ENCODE measurements around the gene ATAD2B. TPM values are rescaled to one million over a fixed set of nuclear protein-coding genes. Genes with fewer than 3 reads are reported as not detected.

Gene ATAD2B
- total RNA-seq, 1 experiment from 2014 or later: 19.7 TPM

DNA sequence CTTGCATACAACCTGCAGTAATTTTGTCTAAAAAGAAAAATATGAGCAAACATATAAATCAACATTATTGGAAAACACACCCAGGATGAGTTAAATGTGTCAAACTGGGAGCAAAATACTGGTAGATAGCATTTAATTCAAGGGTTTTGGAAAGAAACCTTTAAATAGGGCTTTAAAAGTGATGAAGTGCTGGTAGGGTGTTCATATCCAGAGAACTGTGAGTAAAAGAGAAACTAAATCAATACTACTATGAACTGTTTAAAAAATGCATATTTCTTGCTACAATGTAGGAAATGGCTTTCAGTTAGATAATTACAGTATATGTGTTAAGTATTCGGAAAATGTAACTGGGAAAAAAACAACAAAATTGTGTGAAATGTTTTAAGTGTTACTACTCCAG lies 117.8 kb downstream of the ATAD2B start:
- no peak for DNase-seq
- Mint-ChIP-seq H3K36me3 (ENCODE audit: insufficient read depth, unreplicated experiment) (peaks cover 4% of the 10 kb centered on the region), H3K27ac (ENCODE audit: unreplicated experiment) (no peak overlapping the region), H3K27me3 (ENCODE audit: unreplicated experiment) (no peaks in the 10 kb centered on the region), H3K4me1 (ENCODE audit: low read depth, unreplicated experiment) (peaks cover 6% of the 10 kb centered on the region), H3K4me3 (ENCODE audit: low read depth, unreplicated experiment) (no peak overlapping the region), H3K9me3 (ENCODE audit: low read depth, unreplicated experiment) (no peaks in the 10 kb centered on the region)
- no peak for TF ChIP-seq CTCF (IDR thresholded peaks at IDR 0.05; ENCODE audit: unreplicated experiment)
- CTCF ChIA-PET: no interaction called here
- intact Hi-C loops (cut with micrococcal nuclease; ENCODE audit: unreplicated experiment): no loop called here
- BruUV-seq (replicated peaks): no TSS peak

DNA sequence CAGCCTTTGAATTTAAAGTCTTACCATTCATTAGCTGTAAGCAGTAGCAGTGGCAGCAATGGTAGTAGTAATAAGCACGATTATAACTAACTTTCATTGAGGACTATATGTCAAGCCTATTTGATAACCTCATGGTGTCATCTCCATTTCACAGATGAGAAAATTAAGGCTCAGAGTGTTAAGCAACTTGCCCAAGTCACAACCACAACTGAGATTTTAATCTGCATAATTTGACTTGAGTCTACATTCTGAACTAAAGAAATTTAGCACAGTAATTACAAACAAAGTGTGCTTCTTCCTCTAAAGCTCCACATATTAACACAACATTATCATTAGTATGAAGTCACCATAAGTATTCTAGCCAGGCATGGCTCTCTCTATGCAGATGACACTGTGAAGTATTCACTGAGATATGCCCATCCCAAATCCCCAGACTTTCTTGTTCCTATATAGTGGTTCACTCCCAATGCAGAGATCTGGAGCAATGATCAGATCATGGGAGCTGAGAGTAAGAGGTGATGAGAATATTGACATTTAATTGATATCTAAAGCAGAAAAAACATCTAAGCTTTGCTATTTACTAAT lies 120.2 kb downstream of the ATAD2B start:
- no TSS peak for BruUV-seq (replicated peaks)
- Mint-ChIP-seq H3K9me3 (ENCODE audit: low read depth, unreplicated experiment) (no peaks in the 10 kb centered on the region), H3K4me3 (ENCODE audit: low read depth, unreplicated experiment) (no peak overlapping the region), H3K36me3 (ENCODE audit: insufficient read depth, unreplicated experiment) (no peaks in the 10 kb centered on the region), H3K27me3 (ENCODE audit: unreplicated experiment) (no peaks in the 10 kb centered on the region), H3K4me1 (ENCODE audit: low read depth, unreplicated experiment) (peaks cover 20% of the 10 kb centered on the region), H3K27ac (ENCODE audit: unreplicated experiment) (no peak overlapping the region)
- TF ChIP-seq CTCF (IDR thresholded peaks at IDR 0.05; ENCODE audit: unreplicated experiment): no peak
- no peak for DNase-seq
- CTCF ChIA-PET: interaction anchor here (0.7 kb wide), 1 partner anchor 312 kb away, joined by 3 read pairs; no protein-coding TSS in a partner anchor
- intact Hi-C loops (cut with micrococcal nuclease; ENCODE audit: unreplicated experiment): no loop called here

- Mint-ChIP-seq H3K4me3 (ENCODE audit: low read depth, unreplicated experiment) (no peak overlapping the region), H3K9me3 (ENCODE audit: low read depth, unreplicated experiment) (no peaks in the 10 kb centered on the region), H3K4me1 (ENCODE audit: low read depth, unreplicated experiment) (peaks cover 20% of the 10 kb centered on the region), H3K36me3 (ENCODE audit: insufficient read depth, unreplicated experiment) (no peaks in the 10 kb centered on the region), H3K27ac (ENCODE audit: unreplicated experiment) (no peak overlapping the region), H3K27me3 (ENCODE audit: unreplicated experiment) (no peaks in the 10 kb centered on the region)
- no TSS peak for BruUV-seq (replicated peaks)
- intact Hi-C loops (cut with micrococcal nuclease; ENCODE audit: unreplicated experiment): no loop called here
- no peak for TF ChIP-seq CTCF (IDR thresholded peaks at IDR 0.05; ENCODE audit: unreplicated experiment)
- CTCF ChIA-PET: no interaction called here
- DNase-seq: no peak
These were observed 120.7 kb downstream of the ATAD2B start for GRCh38 chr2:23806201-23806600.

DNA sequence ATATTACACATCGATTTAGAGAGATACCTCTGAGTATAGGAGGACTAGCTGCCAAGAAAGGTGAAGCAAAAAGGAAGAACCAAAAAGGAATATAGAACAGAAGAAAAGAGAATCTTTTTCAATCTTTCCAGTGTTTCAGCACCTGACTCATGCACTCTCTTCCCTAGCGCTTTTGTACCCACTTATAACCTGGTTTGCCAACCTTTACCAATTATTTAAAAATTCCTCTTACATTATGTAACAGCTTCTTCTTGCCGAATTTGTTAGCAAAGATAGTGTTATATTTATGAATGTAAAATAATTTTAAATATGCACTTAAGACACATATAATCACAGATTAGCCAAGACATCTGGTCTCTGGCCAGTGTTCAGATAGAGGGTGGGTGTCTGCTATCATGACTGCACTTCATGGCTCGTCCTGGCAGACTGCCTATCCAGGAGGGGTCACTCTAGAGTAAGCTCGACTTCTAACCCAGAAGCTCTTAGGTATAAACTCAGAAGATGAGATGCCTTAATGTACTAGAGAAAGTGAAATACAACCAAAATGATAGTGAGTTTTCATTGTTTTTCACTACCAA lies 122.9 kb downstream of the ATAD2B start:
- intact Hi-C loops (cut with micrococcal nuclease; ENCODE audit: unreplicated experiment): no loop called here

More for the DNA sequence above, 122.9 kb downstream of the ATAD2B start:
- BruUV-seq (replicated peaks): no TSS peak
- H3K4me3 Mint-ChIP-seq (ENCODE audit: low read depth, unreplicated experiment): no peak overlapping the region
- peaks cover 20% of the 10 kb centered on the region for H3K4me1 Mint-ChIP-seq (ENCODE audit: low read depth, unreplicated experiment)
- H3K27me3 Mint-ChIP-seq (ENCODE audit: unreplicated experiment): no peaks in the 10 kb centered on the region
- H3K27ac Mint-ChIP-seq (ENCODE audit: unreplicated experiment): no peak overlapping the region
- H3K36me3 Mint-ChIP-seq (ENCODE audit: insufficient read depth, unreplicated experiment): no peaks in the 10 kb centered on the region
- CTCF ChIA-PET: interaction anchor here (0.7 to 0.9 kb wide), 2 partner anchors 18 to 20 kb away, joined by 3 read pairs; no protein-coding TSS in a partner anchor
- no peaks in the 10 kb centered on the region for H3K9me3 Mint-ChIP-seq (ENCODE audit: low read depth, unreplicated experiment)
- no peak for TF ChIP-seq CTCF (IDR thresholded peaks at IDR 0.05; ENCODE audit: unreplicated experiment)
- peak; percentile 57 for DNase-seq

Measured in Calu3 (cell line).